ENCODE measurements around the gene ZFHX3. TPM values are rescaled to one million over a fixed set of nuclear protein-coding genes. Genes with fewer than 3 reads are reported as not detected.

Gene ZFHX3
- total and polyA plus RNA-seq, 2 donors (not counting 3 experiments of a cell fraction or from before 2014, with no cell fraction given), result 3.7 to 18.8 TPM

DNA sequence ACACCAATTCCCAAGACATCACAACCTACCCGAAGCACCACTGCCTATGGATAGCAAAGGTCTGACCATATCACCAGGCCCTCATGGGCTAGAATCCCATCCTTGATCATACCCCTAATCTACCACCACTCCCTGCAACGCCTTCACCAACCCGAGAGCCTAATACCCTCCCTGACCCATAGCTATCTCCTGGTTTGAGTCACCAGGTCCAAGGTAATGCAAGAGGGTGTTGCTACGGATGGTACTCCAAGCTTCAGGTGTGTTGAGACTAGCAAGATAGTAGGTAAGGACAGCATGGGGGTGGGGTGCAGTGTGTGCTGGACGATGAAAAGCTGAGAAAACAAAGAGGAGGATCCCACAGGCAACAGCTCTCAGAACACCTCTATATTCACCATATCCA lies 258.0 kb downstream of the ZFHX3 start:
- H3K27me3 ChIP-seq (ENCODE audit: control insufficient read depth in 2 of 2, insufficient read depth in 2 of 2, low read length in 2 of 2), result no peaks in the 10 kb centered on the region
- dilution Hi-C loops (cut with MboI; ENCODE audit: extremely low pct_ligation_motif_present, low sequenced_read_pairs), result no loop called here
- H3K9me1 ChIP-seq (replicated peaks; ENCODE audit: control insufficient read depth, extremely low read depth, insufficient read depth, low read length), result no peaks in the 10 kb centered on the region
- no peak overlapping the region for H2AFZ ChIP-seq (ENCODE audit: low read depth, low read length)
- H3K4me2 ChIP-seq (ENCODE audit: insufficient read depth, low read length), result no peak overlapping the region
- H3K4me3 ChIP-seq (replicated peaks in 1 of 3; ENCODE audit: insufficient read depth in 1 of 3, low read depth in 1 of 3, low read length in 3 of 3), result no peak overlapping the region
- no peak for DNase-seq (ENCODE audit: low read depth, low spot score)
- H3K9me3 ChIP-seq (replicated peaks; ENCODE audit: control insufficient read depth, insufficient read depth, low read length), result no peaks in the 10 kb centered on the region
- no peak overlapping the region for H3K27ac ChIP-seq (ENCODE audit: insufficient read depth, low read depth, low read length)
- intact Hi-C loops (cut with micrococcal nuclease), result loop anchor here (5.0 to 10.0 kb wide), 2 partner anchors 258 to 545 kb away; no protein-coding TSS in a partner anchor
- TF ChIP-seq POLR2A (IDR thresholded peaks at IDR 0.05; ENCODE audit: low read depth, low read length) (no peak), MYC (IDR thresholded peaks at IDR 0.05; ENCODE audit: low read depth, low read length) (no peak), GATA2 (IDR thresholded peaks at IDR 0.05; ENCODE audit: insufficient read depth, insufficient read length, low read depth, low read length) (no peak), JUN (IDR thresholded peaks at IDR 0.05; ENCODE audit: borderline replicate concordance, insufficient read depth, insufficient read length, low read depth) (no peak), POLR2AphosphoS5 (IDR thresholded peaks at IDR 0.05; ENCODE audit: insufficient read depth, low read depth, low read length) (no peak), FOS (IDR thresholded peaks at IDR 0.05; ENCODE audit: borderline replicate concordance, insufficient read depth, low read length) (no peak), CTCF (IDR thresholded peaks at IDR 0.05; ENCODE audit: extremely low read depth in 1 of 2, insufficient read depth in 1 of 2, low read depth in 1 of 2, low read length in 2 of 2) (no peak), EZH2 (IDR thresholded peaks at IDR 0.05; ENCODE audit: borderline replicate concordance, low read depth, low read length, severe bottlenecking) (no peak)
- TF ChIP-seq, protein P1, sequence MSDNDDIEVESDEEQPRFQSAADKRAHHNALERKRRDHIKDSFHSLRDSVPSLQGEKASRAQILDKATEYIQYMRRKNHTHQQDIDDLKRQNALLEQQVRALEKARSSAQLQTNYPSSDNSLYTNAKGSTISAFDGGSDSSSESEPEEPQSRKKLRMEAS (IDR thresholded peaks at IDR 0.05; ENCODE audit: insufficient read depth, insufficient read length), result no peak
- ChIA-PET CTCF (interaction anchor here (1.7 kb wide), 1 partner anchor 42 kb away, joined by 6 read pairs; no protein-coding TSS in a partner anchor), POLR2A (no interaction called here)
- H3K36me3 ChIP-seq (ENCODE audit: control insufficient read depth in 2 of 2, extremely low read depth in 1 of 2, insufficient read depth in 2 of 2, low read length in 2 of 2), result peaks cover 2 to 11% of the 10 kb centered on the region in 2 experiments
- no peak overlapping the region for H3K9ac ChIP-seq (replicated peaks; ENCODE audit: extremely low read depth, insufficient read depth, low read length)
- H4K20me1 ChIP-seq (replicated peaks; ENCODE audit: control insufficient read depth, extremely low read depth, insufficient read depth, low read length), result no peaks in the 10 kb centered on the region
- peaks cover 7% of the 10 kb centered on the region for H3K4me1 ChIP-seq (ENCODE audit: control insufficient read depth, extremely low read depth, insufficient read depth, low read length)
- BruUV-seq (replicated peaks), result no TSS peak
- no peak for FAIRE-seq
- H3K79me2 ChIP-seq (ENCODE audit: control insufficient read depth, insufficient read depth, low read length), result no peaks in the 10 kb centered on the region

Data from endothelial cell of umbilical vein (primary cell).